HG02943 (cell line): Measurements from ENCODE around the gene PAEP.

Experiments
- ATAC-seq: cut with Tn5 transposase; IDR thresholded peaks from one replicate; pipeline ENCODE4 v1.9.1; 2021; ENCODE audit warnings: mild to moderate bottlenecking, low read depth, moderate library complexity; ENCODE audit not compliant: unreplicated experiment

PAEP gene

DNA sequence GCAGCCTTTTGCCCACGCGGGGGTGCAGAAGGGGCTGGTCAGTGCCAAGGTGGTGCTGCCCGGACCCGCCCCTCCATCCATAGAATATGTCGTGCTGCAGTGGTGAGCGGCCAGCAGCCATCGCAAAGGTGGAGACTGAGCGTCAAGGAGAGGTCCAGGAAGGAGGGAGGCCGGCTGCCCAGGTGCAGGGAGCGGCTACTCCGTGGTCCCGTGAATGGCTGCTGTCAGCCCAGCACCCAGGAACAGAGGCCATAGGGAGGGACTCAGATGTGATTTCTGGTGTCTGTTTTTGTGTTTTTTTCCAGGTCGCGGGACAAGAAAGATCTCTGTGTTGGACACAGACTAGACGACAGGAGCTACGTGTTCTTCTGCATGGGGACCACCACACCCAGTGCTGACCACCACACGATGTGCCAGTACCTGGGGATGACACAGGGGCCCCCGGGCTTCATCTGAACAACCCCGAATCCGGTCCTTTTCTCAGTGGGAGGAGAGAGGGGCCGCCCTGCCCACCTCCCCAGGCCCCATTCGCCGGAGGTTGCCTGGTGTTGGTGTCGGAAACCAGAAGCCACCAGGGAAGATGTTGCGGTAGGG is 29.0 kb downstream of the PAEP start:
- ATAC-seq: no peak

DNA sequence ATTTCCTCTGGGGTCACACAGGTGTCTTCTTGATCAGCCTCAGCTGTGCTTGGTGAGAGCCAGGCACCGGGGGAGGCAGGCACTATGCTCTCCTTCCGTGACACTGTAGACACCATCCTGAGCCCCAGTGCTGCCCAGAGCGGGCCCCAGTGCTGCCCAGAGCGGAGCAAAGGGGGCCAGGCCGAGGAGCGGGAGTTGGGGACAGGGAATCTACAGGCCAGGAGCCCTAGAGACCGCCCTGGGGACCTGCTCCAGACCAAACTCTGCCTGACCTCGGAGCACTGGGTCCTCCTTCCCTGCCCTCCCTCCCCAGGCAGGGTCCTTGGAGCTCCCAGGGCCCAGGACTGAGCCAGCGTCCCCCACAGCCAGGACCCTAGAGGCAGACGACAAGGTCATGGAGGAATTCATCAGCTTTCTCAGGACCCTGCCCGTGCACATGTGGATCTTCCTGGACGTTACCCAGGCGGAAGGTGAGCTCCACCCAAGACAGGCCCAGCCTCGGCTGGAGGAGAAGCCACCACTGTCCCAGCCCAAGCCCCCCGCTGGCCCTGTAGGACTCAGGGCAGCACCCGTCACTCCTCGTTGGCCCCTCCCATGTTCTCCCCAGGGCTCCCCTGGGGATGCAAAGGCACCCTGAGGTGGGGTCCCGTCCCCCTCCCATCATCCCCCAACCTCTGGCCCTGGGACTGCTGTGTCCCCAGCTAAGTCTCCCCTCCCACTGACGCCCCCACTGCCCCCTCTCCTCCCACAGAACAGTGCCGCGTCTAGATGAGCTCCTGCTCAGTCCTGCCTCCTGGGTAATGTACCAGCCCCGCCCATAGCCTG is 30.2 kb downstream of the PAEP start:
- ATAC-seq: no peak

DNA sequence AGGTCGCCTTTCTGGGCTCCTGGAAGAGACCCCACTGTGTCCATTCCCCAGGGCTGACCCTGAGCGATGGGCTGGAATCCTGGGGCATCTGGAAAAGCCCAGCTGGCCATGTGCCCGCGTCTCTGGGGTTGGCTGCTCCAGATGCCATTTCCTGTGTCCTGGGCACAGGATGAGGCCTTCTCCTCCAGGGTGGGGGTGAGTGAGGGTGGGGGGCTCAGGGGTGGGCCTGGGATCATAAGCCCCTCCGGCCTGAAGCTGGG is 30.7 kb downstream of the PAEP start:
- no peak for ATAC-seq

DNA sequence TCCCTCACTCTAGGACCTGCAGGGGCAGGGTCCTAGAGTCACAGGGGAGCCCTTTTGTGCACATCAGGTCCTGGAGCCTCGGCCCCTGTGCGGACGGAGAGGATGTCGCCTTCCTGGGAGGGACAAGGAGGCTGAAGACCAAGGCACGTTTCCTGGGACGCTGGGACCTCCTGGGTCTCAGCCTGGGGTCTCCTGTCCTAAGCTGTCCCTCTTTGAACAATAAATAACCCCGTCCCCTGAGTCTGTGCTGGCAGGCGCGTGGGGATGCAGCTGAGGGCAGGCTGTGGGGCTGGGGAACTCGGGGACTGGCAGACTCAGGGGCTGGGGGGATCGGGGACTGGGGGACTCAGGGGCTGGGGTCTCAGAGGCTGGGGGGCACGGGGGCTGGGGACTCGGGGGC is 31.1 kb downstream of the PAEP start:
- no peak for ATAC-seq

DNA sequence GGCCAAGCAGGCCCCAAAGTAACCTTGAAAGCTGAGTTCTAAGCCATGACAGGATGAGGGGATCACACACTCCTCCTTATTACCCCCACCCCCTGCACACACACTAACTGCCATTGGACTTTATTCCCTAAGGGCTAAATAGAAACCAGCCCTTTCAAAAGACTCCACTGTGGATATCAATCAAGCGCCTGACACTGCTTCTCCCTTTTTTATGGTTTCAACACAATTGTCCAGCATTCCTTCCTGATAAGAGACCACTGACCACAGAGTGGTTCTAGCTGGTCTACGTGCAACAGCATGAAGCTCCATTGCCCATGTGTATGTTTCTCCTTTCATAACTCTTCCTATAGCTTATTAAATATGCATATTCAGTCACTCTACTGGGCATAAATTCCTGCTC is 34.7 kb downstream of the PAEP start:
- no peak for ATAC-seq

DNA sequence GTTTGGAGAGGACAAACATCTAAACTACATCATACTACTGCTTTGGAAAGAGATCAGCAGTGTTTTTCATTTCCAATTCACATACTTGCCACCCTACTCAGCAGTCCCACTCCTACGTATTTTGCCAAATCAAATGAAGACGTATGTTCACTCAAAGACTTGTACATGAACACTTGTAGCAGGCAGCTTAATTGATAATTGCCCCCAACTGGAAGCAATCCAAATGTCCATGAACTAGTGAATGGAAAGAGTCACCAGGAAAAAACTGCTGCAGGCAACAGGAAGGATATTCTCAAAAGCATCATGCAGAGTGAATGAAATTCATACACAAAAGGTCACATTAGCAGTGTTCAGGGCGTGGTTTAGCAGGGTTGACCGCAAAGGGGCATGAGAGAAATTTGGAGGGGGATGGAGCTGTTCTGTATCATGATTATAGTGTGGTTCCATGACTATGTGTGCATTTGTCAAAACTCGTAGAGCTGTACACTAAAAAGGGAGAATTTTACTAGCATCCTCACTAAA is 38.8 kb downstream of the PAEP start:
- no peak for ATAC-seq

DNA sequence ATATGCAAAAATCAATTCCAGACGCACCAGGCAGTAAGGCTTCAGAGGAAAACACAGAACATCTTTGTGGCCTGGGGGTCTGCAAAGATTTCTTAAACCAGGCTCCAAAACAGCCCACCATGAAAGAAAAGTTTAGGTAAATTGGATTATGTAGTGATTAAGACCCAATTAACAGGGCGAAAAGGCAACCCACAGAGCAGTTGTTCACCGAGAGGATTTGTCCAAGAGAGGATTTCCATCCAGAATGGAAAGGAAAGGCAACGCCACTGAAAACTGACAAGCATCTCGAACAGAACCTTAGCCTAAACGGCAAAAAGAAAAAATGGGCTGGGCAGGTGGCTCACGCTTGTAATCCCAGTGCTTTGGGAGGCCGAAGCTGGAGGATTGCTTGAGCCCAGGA is 40.4 kb downstream of the PAEP start:
- ATAC-seq: no peak

DNA sequence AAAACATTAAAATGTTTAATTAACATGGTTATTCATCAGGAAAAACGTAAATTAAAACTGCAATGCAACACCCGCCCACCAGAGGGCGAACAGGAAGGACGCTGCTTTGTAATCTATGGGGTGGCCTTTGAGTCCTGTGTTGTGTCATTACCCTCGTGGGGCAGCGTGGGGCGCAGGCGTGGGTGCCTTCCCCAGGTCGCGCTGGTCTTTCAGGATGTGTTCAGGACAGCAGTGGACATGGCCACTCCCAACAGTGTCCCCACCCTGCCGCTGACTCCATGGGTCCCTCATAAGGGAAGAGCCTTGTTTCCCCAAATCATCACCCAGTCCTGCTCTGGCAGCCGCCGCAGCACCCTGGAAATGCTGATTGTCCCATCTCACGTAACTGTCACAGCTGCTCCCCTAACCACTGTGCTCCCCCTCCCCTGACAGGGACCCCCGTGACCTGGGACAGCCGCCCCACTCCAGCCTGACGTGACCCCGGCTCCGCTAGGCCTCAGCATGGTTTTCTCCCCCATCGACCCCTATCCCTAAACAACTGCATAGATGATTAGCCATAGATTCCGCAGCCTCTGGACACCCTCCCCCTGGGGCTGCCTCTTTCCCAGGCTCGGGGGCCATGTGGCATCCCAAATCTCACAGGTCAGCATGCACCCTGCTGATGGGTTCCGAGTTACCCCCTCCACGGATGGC is 41.4 kb downstream of the PAEP start:
- no peak for ATAC-seq

DNA sequence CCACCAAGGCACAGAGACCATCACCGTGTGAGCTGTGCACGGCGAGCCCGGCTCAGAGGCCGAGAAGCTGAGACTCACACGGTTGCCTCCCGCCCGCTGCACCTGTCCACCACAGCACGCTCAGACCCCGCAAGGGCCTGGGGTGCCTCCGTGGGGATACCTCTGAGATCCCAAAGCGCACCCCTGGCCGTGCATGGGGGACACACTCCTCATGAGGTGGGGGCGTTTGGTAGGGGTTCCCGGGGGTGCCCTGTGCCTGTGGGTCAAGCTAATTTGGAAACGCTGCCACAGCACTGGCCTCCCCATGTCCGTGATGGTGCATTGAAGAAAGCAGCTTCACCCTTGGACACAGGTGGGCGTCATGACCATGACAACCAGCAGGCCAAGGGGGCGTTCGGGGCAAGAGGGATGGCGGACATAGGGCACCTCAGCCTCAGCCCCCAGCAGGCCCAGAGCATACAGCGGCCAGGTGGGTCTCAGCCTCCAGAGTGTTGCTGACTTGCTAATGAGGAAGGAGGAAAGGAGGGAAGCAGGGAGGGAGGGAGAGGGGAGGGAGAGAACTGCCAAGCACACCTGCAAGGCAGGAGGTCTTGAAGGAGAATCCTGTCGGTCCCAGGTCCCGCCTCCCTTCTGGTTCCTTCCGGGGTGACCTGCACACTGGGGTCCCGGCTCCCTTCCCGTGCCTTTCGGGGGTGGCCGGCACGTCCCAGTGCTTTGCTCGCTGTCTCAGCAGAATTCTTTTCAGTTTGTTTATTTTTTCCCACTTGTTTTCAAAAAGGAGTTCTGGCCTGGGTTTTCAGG is 43.1 kb downstream of the PAEP start:
- no peak for ATAC-seq

DNA sequence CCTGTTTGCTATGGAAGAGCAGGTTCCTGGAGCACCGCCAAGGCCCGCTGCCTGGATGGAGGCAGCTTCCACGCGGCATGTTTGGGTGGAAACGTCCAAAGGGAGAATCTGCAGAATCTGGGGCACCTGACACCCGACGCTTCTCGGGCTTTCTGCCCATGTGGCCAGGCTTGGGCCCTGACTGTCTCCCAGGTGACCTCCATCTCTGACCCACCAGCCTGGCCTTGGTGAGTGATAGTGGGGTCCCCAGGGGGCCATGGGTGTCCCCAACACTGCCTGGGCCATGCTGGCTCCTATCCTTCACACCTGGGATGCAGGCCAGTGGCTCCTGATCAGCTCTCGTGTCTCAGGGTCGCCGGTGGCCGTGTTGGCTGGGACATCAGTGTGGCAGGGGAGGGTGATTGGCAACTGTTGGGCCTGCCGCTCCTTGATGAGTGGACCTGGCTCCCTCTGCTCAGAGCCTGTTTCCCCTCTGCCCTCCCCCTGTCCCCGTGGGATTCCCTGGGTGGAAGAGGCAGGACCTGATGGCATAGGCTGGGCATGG is 43.8 kb downstream of the PAEP start:
- ATAC-seq: no peak

DNA sequence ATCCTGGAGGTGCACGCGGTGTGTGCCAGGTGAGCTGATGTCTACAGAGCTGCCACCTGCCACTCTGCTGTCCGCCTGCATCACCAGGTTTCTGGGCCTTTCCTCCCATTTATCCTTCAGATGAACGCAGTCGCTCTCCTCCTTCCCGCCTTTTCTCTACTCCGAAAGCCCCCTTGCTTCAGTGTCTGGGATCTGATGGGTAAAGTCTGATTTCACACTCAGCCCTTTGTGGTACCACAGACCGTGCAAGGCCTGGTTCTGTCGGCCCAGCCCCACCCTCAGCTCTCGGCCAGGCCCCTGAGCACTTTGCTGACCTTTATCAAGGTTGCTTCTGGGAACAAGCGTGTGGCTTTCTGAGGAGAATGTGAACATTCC is 45.3 kb downstream of the PAEP start:
- ATAC-seq: no peak

DNA sequence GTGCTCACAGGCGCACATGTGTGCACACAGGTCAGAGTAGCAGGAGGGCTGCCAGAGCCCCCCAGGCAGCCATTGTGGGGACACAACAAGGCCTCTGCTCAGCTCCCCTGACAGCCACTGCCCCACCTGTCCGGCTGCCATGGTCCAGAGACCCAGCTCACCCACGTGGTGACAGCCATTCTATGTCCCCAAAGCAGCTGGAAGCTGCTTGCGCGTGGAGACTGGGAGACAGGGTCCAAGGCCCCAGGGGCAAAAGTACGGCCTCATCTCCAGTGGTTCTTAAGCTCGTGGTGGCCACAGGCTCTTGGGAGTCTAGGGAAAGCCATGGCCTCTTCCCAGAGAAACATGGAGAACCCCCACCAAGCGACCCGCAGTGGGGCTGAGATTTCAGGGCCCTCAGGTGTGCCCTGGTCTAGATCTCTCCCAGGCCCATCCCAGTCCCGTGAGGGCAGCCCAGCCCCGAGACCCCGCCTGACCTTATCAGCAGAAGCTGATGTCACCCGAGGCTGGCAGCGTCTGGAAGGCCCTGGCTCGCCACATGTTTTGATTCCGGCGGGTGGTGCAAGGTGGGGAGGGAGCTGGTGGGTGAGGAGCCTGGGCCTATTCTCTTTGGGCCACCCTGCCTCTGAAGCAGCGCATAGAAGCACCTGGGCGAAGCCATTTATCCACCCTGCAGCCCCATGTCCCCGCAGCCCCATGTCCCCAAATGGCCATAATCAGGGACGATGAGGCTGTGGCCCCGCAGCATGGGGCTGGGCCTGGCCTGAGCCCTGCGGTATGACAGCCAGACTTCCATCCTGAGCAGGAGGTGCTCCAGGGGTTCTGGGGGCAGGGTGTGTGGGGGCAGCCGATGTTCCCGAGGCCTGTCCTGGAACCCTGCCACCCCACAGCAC is 46.1 kb downstream of the PAEP start:
- ATAC-seq: no peak

DNA sequence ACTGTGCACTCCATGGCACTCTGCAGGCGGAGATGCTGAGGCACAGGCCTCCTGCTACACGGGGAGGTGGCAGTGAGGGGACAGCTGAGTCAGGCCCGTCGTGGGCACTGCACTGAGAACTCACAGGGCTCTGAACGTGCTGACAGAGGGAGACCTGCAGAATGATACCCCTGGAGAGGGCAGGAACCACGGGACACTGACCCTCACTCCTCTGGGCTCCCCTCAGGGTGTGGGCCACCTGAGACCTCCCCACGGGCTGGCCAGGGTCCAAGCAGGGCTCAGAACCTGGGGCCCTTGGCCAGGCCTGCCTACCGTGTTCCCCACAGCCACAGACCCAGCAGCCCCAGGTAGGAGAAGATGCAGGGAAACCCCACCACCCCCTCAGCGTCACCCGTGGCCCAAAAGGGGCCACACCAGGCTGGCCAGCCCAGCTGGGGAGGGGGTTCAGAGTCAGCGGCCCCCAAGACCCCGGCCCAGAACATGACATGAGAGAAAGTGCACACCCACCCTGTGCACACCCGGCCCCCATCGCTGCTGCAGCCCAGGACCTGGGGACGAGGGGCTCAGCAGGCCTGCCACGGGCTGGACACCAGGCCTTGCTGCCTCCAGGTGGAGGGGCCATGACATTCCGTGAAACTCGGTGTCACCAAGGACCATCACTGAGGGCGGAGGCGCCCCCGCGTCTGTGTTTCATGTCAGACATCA is 46.9 kb downstream of the PAEP start:
- ATAC-seq: no peak

DNA sequence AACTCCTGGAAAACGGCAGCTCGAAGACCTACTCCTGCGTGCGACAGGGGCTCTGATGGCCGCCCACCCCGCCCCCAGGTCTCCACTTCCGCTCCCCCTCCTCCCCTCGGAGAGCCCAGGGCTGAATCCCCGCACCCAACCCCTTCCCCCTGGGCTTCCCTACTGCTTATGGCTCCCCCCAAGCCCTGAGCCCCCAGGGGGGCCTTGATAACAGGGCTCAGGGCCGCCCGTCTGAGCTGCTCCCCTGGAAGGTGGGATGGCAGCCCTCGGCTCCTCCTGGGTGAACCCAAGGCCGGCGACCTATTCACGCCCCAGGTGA is 47.4 kb downstream of the PAEP start:
- no peak for ATAC-seq

DNA sequence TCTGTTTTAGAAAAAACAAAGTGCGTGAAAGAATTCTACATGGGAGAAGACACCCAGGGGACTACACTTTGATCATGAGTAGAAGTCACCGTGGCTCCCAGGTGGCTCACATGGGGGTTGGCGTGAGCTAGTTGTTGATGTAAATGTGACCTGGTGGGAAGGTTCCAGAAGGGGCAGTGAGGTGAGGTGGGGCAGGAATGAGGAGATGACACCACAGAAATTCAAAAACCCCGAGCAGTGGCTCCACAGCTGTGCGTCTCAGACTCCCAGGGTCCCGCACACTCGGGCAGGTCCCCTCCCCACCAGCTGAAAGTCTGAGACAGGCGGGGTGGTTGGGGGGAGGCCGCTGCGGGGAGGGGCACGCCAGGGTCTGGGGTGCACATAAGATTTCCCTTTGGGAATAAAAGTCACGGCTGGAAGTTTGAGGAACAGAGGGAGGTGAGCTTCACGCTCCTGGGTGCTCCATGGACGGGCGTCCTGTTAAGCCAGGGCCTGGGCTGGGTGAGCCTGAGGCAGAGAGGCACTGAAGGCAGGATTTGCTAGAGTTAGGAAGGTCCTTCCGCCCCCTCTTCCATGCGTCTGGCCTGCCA is 47.9 kb downstream of the PAEP start:
- ATAC-seq: no peak

DNA sequence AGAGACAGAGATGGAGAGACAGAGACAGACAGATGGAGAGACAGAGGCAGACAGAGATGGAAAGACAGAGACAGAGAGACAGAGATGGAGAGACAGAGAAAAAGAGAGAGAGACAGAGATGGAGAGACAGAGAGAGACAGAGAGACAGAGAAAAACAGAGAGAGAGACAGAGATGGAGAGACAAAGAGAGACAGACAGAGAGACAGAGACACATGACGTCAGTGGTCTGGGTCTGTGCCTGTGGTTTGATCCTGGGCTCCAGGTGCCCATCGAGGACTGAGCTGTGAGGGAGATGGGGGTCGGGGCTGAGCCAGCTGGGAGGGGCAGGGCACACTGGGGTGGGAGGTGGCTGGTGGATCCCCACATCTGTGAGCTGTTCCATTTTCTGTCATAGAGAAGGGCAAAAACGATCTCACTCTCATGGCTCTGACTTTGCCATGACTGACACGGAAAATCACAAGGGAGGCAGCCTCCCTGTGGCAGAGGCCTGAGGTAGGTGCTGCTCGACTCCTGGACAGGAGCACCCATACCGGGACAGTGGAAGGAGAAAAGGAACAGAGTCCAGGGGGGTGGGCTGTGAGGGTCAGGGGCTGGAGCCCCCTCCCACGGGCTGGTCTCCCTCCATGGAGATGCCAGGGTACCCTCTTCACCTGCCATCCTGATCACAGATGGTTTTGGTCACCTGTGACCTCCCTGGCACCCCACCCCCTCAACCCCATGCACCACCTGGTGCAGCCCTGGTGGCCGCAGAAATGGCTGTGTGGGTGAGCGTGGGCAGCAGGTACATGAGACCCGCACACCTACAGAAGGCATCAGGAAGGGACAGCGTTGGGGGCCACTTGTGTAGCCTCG is 49.0 kb downstream of the PAEP start:
- ATAC-seq: no peak

DNA sequence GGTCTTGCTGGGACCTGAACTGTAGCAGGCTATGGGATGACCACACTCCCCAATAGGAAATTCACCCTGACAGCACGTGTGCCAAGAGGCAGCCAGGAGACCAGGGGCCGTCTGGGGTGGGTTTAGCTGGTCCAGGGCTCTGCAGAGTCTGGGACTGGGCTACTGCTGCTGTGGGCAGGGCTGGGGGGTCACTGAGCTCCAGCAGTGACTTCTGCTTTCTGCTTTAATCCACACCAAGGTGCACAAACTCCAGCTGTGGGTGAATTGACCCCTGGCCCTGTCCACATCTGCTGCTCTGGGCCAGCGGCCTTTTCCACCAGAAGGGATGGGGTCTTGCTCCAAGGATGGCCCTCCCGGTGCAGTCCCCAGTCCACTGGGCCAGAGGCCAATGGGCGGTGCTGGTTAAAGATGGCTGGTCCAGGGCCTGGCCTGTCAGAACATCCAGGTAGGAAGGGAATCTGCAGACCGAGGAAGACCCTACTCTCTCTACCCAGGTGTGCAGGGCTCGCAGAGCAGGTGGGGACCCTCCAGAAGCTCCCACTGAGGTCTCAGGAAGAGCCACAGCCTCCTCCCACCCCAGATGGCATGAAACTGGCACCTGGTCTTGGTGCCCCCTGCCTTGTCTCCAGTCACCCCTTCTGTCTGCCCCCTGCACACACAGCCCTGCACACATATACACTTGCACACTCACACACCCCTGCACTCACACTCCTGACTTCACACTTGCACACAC is 49.8 kb downstream of the PAEP start:
- ATAC-seq: no peak

DNA sequence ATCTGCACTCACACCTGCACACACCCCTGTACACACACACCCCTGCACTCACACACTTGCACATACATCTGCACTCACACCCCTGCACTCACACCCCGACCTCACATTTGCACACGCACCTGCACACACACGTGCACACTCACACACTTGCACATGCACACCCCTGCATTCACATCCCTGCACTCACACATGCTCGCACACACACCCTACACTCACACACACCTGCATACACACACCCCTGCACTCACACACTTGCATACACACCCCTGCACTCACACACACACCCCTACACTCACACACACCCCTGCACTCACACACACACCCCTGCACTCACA is 50.3 kb downstream of the PAEP start:
- no peak for ATAC-seq
